ENCODE measurements around the gene NACC1.

The NACC1 gene

GRCh38 chr19:13133241-13133870, 15.3 kb downstream of the NACC1 start:
- TF ChIP-seq CTCF (conservative IDR thresholded peaks at IDR 0.05): no peak
- TF ChIP-seq ZFX (IDR thresholded peaks at IDR 0.05): no peak
- no peak overlapping the region for H3K27ac ChIP-seq

GRCh38 chr19:13134626-13135025, 16.6 kb downstream of the NACC1 start:
- no peak for TF ChIP-seq ZFX (IDR thresholded peaks at IDR 0.05)
- TF ChIP-seq CTCF (conservative IDR thresholded peaks at IDR 0.05): no peak
- H3K27ac ChIP-seq: no peak overlapping the region

- TF ChIP-seq CTCF (conservative IDR thresholded peaks at IDR 0.05) (no peak), ZFX (IDR thresholded peaks at IDR 0.05) (no peak)
- no peak overlapping the region for H3K27ac ChIP-seq
Measured at GRCh38 chr19:13135068-13136062, 17.3 kb downstream of the NACC1 start.

GRCh38 chr19:13137290-13137794, 19.3 kb downstream of the NACC1 start:
- TF ChIP-seq CTCF (conservative IDR thresholded peaks at IDR 0.05): no peak
- H3K27ac ChIP-seq: no peak overlapping the region

- no peak for TF ChIP-seq ZFX (IDR thresholded peaks at IDR 0.05)
- no peak for TF ChIP-seq CTCF (conservative IDR thresholded peaks at IDR 0.05)
- no peak overlapping the region for H3K27ac ChIP-seq
Measured at GRCh38 chr19:13138171-13138915, 20.3 kb downstream of the NACC1 start.

GRCh38 chr19:13138916-13139198, 20.8 kb downstream of the NACC1 start:
- no peak for TF ChIP-seq ZFX (IDR thresholded peaks at IDR 0.05)
- no peak overlapping the region for H3K27ac ChIP-seq

- H3K27ac ChIP-seq: no peak overlapping the region
- TF ChIP-seq CTCF (conservative IDR thresholded peaks at IDR 0.05): no peak
- TF ChIP-seq ZFX (IDR thresholded peaks at IDR 0.05): no peak
Measured at GRCh38 chr19:13139633-13140311, 21.7 kb downstream of the NACC1 start.
